Loucy (cell line): Measurements from ENCODE around the gene FSHB.

ENCODE experiments used
- CTCF ChIP-seq: fragments of 200-600 bp; sonication (generic); conservative IDR thresholded peaks from 2 replicates; pipeline ENCODE4 v1.5.1; 2014; ENCODE audit warnings: mild to moderate bottlenecking, antibody characterized with exemption, low read length
- EZH2phosphoT487 ChIP-seq: fragments of 200-600 bp; IDR thresholded peaks from 2 replicates; pipeline ENCODE4 v1.6.1; 2018; ENCODE audit warnings: antibody characterized with exemption, mild to moderate bottlenecking, moderate library complexity, borderline replicate concordance

GRCh38 chr11:30206249-30206996, 24.4 kb upstream of the FSHB start:
- TF ChIP-seq CTCF = no peak
- no peak for TF ChIP-seq EZH2phosphoT487
